ENCODE data around the gene RNF150. TPM values are rescaled to one million over a fixed set of nuclear protein-coding genes. Genes with fewer than 3 reads are reported as not detected.

Gene RNF150
- total and polyA plus RNA-seq, 4 donors: 0.27 to 1.4 (median 0.81) TPM

DNA sequence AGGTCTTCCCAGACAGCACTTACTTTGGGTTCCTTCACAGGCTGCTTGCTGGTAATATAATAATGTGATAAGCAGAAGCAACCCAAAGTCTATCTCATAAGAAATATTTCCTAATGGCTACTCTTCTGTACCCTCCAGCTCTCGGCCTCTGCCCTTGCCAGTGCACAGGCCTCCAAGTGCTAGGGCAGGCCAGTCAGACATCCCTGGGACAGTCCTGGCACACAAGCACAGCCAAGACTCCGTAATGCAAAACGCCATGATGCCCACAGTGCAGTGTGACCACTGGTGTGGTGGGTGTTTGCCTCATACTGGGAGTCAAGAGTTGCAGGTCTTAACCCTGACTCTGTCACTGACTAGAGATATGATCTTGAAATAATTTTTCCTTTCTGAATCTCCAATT, 35.1 kb downstream of the RNF150 start:
- no peaks in the 10 kb centered on the region for H3K36me3 ChIP-seq (ENCODE audit: control insufficient read depth in 4 of 4, insufficient read depth in 3 of 4, low read depth in 1 of 4, low read length in 3 of 4)
- H3K4me3 ChIP-seq (ENCODE audit: low read depth in 1 of 3, low read length in 3 of 3): no peak overlapping the region
- no peaks in the 10 kb centered on the region for H3K9me3 ChIP-seq (ENCODE audit: control insufficient read depth in 4 of 4, low read length in 3 of 4)
- no peak overlapping the region for H3K9ac ChIP-seq (ENCODE audit: low read depth in 1 of 2, low read length in 2 of 2)
- no peak for DNase-seq (ENCODE audit: low spot score)
- WGBS: 91% methylated on average over 3 of the region's 3 CpGs
- H3K4me1 ChIP-seq (ENCODE audit: control insufficient read depth in 4 of 4, insufficient read depth in 4 of 4, low read length in 3 of 4): no peaks in the 10 kb centered on the region
- H3K27ac ChIP-seq (ENCODE audit: low read depth in 1 of 2, low read length in 2 of 2): no peak overlapping the region
- no peaks in the 10 kb centered on the region for H3K27me3 ChIP-seq (ENCODE audit: control insufficient read depth in 4 of 4, insufficient read depth in 4 of 4, low read length in 3 of 4)
- TF ChIP-seq RAD21 (IDR thresholded peaks at IDR 0.05) (no peak), RXRA (IDR thresholded peaks at IDR 0.05) (no peak), TAF1 (conservative IDR thresholded peaks at IDR 0.05) (no peak), GABPA (IDR thresholded peaks at IDR 0.05 in 1 of 2, conservative IDR thresholded peaks at IDR 0.05 in 1 of 2) (no peak), JUND (IDR thresholded peaks at IDR 0.05) (no peak), FOXA2 (IDR thresholded peaks at IDR 0.05) (no peak), HNF4A (conservative IDR thresholded peaks at IDR 0.05) (no peak), NR2F2 (IDR thresholded peaks at IDR 0.05) (no peak), FOXA1 (IDR thresholded peaks at IDR 0.05) (no peak), YY1 (IDR thresholded peaks at IDR 0.05) (no peak), HNF4G (IDR thresholded peaks at IDR 0.05) (no peak), SP1 (IDR thresholded peaks at IDR 0.05) (no peak), EGR1 (IDR thresholded peaks at IDR 0.05; ENCODE audit: low read depth in 2 of 2) (no peak)
- TF ChIP-seq, protein P1, sequence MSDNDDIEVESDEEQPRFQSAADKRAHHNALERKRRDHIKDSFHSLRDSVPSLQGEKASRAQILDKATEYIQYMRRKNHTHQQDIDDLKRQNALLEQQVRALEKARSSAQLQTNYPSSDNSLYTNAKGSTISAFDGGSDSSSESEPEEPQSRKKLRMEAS (IDR thresholded peaks at IDR 0.05): no peak
- TF ChIP-seq, protein P2, sequence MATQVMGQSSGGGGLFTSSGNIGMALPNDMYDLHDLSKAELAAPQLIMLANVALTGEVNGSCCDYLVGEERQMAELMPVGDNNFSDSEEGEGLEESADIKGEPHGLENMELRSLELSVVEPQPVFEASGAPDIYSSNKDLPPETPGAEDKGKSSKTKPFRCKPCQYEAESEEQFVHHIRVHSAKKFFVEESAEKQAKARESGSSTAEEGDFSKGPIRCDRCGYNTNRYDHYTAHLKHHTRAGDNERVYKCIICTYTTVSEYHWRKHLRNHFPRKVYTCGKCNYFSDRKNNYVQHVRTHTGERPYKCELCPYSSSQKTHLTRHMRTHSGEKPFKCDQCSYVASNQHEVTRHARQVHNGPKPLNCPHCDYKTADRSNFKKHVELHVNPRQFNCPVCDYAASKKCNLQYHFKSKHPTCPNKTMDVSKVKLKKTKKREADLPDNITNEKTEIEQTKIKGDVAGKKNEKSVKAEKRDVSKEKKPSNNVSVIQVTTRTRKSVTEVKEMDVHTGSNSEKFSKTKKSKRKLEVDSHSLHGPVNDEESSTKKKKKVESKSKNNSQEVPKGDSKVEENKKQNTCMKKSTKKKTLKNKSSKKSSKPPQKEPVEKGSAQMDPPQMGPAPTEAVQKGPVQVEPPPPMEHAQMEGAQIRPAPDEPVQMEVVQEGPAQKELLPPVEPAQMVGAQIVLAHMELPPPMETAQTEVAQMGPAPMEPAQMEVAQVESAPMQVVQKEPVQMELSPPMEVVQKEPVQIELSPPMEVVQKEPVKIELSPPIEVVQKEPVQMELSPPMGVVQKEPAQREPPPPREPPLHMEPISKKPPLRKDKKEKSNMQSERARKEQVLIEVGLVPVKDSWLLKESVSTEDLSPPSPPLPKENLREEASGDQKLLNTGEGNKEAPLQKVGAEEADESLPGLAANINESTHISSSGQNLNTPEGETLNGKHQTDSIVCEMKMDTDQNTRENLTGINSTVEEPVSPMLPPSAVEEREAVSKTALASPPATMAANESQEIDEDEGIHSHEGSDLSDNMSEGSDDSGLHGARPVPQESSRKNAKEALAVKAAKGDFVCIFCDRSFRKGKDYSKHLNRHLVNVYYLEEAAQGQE (IDR thresholded peaks at IDR 0.05): no peak
- TF ChIP-seq, protein P3, sequence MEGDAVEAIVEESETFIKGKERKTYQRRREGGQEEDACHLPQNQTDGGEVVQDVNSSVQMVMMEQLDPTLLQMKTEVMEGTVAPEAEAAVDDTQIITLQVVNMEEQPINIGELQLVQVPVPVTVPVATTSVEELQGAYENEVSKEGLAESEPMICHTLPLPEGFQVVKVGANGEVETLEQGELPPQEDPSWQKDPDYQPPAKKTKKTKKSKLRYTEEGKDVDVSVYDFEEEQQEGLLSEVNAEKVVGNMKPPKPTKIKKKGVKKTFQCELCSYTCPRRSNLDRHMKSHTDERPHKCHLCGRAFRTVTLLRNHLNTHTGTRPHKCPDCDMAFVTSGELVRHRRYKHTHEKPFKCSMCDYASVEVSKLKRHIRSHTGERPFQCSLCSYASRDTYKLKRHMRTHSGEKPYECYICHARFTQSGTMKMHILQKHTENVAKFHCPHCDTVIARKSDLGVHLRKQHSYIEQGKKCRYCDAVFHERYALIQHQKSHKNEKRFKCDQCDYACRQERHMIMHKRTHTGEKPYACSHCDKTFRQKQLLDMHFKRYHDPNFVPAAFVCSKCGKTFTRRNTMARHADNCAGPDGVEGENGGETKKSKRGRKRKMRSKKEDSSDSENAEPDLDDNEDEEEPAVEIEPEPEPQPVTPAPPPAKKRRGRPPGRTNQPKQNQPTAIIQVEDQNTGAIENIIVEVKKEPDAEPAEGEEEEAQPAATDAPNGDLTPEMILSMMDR (IDR thresholded peaks at IDR 0.05; ENCODE audit: low read depth, low read length, missing input control): no peak
- TF ChIP-seq, protein P4, sequence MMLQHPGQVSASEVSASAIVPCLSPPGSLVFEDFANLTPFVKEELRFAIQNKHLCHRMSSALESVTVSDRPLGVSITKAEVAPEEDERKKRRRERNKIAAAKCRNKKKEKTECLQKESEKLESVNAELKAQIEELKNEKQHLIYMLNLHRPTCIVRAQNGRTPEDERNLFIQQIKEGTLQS (IDR thresholded peaks at IDR 0.05): no peak
- TF ChIP-seq, protein P5, sequence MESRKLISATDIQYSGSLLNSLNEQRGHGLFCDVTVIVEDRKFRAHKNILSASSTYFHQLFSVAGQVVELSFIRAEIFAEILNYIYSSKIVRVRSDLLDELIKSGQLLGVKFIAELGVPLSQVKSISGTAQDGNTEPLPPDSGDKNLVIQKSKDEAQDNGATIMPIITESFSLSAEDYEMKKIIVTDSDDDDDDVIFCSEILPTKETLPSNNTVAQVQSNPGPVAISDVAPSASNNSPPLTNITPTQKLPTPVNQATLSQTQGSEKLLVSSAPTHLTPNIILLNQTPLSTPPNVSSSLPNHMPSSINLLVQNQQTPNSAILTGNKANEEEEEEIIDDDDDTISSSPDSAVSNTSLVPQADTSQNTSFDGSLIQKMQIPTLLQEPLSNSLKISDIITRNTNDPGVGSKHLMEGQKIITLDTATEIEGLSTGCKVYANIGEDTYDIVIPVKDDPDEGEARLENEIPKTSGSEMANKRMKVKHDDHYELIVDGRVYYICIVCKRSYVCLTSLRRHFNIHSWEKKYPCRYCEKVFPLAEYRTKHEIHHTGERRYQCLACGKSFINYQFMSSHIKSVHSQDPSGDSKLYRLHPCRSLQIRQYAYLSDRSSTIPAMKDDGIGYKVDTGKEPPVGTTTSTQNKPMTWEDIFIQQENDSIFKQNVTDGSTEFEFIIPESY (IDR thresholded peaks at IDR 0.05): no peak
